Progenitor cell of endocrine pancreas (in vitro differentiated cells): ENCODE measurements around the gene PHACTR1. TPM values are rescaled to one million over a fixed set of nuclear protein-coding genes. Genes with fewer than 3 reads are reported as not detected.

Experiments
- DNase-seq: peaks from one replicate; pipeline ENCODE4 v3.0.0; 2021; ENCODE audit warnings: low spot score; ENCODE audit not compliant: unreplicated experiment
- H3K27ac Mint-ChIP-seq: 2 replicates; pipeline ENCODE4 v1.8.0; 2021; ENCODE audit warnings: mild to moderate bottlenecking, moderate library complexity, mixed read lengths
- H3K27me3 Mint-ChIP-seq: 2 replicates; pipeline ENCODE4 v1.8.0; 2021; ENCODE audit warnings: mixed read lengths
- H3K36me3 Mint-ChIP-seq: 2 replicates; pipeline ENCODE4 v1.8.0; 2022; ENCODE audit warnings: mixed read lengths; ENCODE audit not compliant: insufficient read depth
- H3K4me1 Mint-ChIP-seq: 2 replicates; pipeline ENCODE4 v1.8.0; 2021; ENCODE audit warnings: low read depth, mixed read lengths
- H3K4me3 Mint-ChIP-seq: 2 replicates; pipeline ENCODE4 v1.8.0; 2021; ENCODE audit warnings: low read depth, mild to moderate bottlenecking, moderate library complexity, mixed read lengths
- H3K9me3 Mint-ChIP-seq: 2 replicates; pipeline ENCODE4 v1.8.0; 2021; ENCODE audit warnings: low read depth, mixed read lengths
- total RNA-seq: library from RNA; stranded (reverse); gene quantifications from 2 replicates; pipeline ENCODE4 v1.2.1, GENCODE V29; 2021
- TF ChIP-seq, protein P1 (sequence below): fragments of 200-600 bp; sonication (generic); IDR thresholded peaks from one replicate; pipeline ENCODE4 v1.5.0; 2021; ENCODE audit warnings: antibody characterized with exemption, mild to moderate bottlenecking; ENCODE audit not compliant: unreplicated experiment

PHACTR1 gene
- total RNA-seq, 1 donor from 2014 or later, result 8.6 TPM

DNA sequence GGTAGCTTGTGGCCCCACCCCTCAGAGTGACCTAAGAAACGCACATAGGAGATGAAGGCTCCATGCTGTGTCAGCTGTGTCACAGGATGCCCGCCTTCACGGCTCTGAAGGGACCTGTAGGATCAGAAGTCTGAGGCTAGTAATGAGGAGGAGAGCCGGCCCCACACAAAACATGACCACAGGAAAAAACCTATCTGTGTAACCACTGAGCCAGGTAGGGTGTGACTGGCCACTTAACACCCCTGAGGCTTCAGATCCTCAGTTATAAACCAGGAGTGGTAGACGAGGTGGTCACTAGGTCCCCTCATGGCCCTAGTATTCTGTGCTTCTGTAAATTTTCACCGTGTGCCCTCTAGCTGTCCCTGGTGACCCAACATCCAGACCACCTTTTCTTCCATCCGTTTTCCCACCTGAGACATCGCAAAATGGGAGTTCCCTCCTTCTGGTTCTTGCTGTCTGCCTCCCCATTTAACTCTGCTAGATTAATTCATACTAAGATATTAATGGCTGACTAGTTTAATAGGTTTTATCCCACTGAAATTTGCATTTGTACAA, 558.9 kb downstream of the PHACTR1 start:
- no peaks in the 10 kb centered on the region for H3K27me3 Mint-ChIP-seq
- no peak overlapping the region for H3K4me3 Mint-ChIP-seq
- H3K27ac Mint-ChIP-seq, result no peak overlapping the region
- H3K4me1 Mint-ChIP-seq, result peaks cover 3% of the 10 kb centered on the region
- H3K36me3 Mint-ChIP-seq, result peaks cover 2% of the 10 kb centered on the region
- TF ChIP-seq, protein P1, sequence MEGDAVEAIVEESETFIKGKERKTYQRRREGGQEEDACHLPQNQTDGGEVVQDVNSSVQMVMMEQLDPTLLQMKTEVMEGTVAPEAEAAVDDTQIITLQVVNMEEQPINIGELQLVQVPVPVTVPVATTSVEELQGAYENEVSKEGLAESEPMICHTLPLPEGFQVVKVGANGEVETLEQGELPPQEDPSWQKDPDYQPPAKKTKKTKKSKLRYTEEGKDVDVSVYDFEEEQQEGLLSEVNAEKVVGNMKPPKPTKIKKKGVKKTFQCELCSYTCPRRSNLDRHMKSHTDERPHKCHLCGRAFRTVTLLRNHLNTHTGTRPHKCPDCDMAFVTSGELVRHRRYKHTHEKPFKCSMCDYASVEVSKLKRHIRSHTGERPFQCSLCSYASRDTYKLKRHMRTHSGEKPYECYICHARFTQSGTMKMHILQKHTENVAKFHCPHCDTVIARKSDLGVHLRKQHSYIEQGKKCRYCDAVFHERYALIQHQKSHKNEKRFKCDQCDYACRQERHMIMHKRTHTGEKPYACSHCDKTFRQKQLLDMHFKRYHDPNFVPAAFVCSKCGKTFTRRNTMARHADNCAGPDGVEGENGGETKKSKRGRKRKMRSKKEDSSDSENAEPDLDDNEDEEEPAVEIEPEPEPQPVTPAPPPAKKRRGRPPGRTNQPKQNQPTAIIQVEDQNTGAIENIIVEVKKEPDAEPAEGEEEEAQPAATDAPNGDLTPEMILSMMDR, result no peak
- DNase-seq, result no peak
- no peaks in the 10 kb centered on the region for H3K9me3 Mint-ChIP-seq

GRCh38 chr6:13277231-13277630, 560.7 kb downstream of the PHACTR1 start:
- Mint-ChIP-seq H3K9me3 (no peaks in the 10 kb centered on the region), H3K27me3 (no peaks in the 10 kb centered on the region), H3K4me3 (no peak overlapping the region), H3K36me3 (peaks cover 2% of the 10 kb centered on the region), H3K4me1 (peaks cover 3% of the 10 kb centered on the region), H3K27ac (no peak overlapping the region)
- TF ChIP-seq, protein P1, result no peak
- DNase-seq, result no peak

- no peak overlapping the region for H3K4me3 Mint-ChIP-seq
- no peaks in the 10 kb centered on the region for H3K9me3 Mint-ChIP-seq
- H3K27ac Mint-ChIP-seq, result no peak overlapping the region
- TF ChIP-seq, protein P1, result peak; percentile 50
- no peaks in the 10 kb centered on the region for H3K27me3 Mint-ChIP-seq
- H3K4me1 Mint-ChIP-seq, result peaks cover 3% of the 10 kb centered on the region
- H3K36me3 Mint-ChIP-seq, result peaks cover 2% of the 10 kb centered on the region
- no peak for DNase-seq
Measured at GRCh38 chr6:13278164-13278563, 561.6 kb downstream of the PHACTR1 start.

DNA sequence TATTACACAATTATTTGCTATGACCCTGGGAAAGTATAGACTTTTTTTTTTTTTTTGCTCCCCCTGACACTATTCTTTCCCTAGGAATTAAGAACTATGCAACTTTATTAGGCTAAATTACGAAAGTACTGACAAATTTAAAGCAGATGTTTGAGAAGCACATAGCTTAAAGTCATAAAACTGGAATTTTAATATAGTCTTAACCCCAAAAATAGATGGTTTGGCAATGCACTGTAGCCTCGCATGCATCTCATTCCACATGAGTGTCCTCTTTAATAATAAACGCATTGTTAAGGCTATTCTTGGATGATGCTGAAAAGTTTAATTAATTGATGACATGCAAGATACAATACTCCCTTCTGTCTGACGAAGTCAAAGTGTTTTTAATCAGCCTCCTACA, 562.4 kb downstream of the PHACTR1 start:
- no peak for DNase-seq
- H3K4me1 Mint-ChIP-seq, result peaks cover 3% of the 10 kb centered on the region
- TF ChIP-seq, protein P1, result no peak
- H3K36me3 Mint-ChIP-seq, result peaks cover 2% of the 10 kb centered on the region
- no peak overlapping the region for H3K4me3 Mint-ChIP-seq
- no peaks in the 10 kb centered on the region for H3K27me3 Mint-ChIP-seq
- H3K9me3 Mint-ChIP-seq, result no peaks in the 10 kb centered on the region
- H3K27ac Mint-ChIP-seq, result no peak overlapping the region

- Mint-ChIP-seq H3K36me3 (peaks cover 2% of the 10 kb centered on the region), H3K27me3 (no peaks in the 10 kb centered on the region), H3K27ac (no peak overlapping the region), H3K4me1 (no peaks in the 10 kb centered on the region), H3K9me3 (no peaks in the 10 kb centered on the region), H3K4me3 (no peak overlapping the region)
- no peak for DNase-seq
- TF ChIP-seq, protein P1, result no peak
Measured at GRCh38 chr6:13280254-13280653, 563.7 kb downstream of the PHACTR1 start.
